Measurements from ENCODE around the gene SLC6A18. TPM values are rescaled to one million over a fixed set of nuclear protein-coding genes. Genes with fewer than 3 reads are reported as not detected.
"Not testable (repeated sequence)": the region's sequence is repeated elsewhere in the genome, so short reads cannot be mapped to it uniquely, and the experiment has no call there.

The SLC6A18 gene
- total RNA-seq, 1 donor from 2014 or later = not detected

DNA sequence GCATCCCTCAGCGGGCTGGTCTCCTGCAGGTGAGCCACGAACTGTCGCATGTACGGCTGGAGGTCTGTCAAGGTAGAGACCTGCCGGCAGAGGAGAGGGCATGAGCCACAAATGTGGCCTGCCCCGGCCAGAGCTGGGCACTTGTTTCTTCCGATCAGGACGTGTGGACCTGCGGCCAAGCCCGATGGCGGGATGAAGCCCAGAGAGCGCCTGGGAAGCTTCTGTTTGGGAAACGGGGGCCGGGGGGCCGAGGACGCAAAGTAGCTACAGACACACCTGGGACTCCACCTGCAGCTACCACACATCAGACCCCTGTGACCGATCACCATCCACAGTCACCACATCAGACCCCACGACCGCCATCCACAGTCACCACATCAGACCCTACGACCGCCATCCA is 47.0 kb downstream of the SLC6A18 start:
- no peaks in the 10 kb centered on the region for H3K9me3 ChIP-seq
- no peak for DNase-seq (ENCODE audit: low spot score in 2 of 2)
- no peaks in the 10 kb centered on the region for H3K4me1 ChIP-seq
- no peaks in the 10 kb centered on the region for H3K36me3 ChIP-seq
- H3K4me3 ChIP-seq = no peak overlapping the region
- H3K27me3 ChIP-seq = no peaks in the 10 kb centered on the region
- no peak for TF ChIP-seq CTCF (IDR thresholded peaks at IDR 0.05)
- intact Hi-C loops (cut with DNase I) = no loop called here
- no peak overlapping the region for H3K27ac ChIP-seq

DNA sequence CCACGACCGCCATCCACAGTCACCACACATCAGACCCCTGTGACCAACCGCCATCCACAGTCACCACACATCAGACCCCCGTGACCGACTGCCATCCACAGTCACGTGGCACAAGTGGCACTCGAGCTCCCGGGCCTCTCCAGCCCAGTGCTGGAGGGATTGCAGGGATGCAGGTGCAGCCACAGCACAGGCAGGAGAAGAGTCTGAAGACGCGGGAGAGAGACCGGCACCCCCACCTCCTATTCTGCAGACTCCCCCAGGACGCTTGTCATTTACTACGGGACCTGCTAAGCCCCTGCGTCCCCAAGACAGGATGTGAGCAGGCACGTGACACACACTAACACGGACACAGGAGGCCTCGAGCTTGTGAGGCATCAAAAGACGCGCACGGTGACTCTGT is 48.6 kb downstream of the SLC6A18 start:
- Histone ChIP-seq H3K27me3 (no peaks in the 10 kb centered on the region), H3K36me3 (no peaks in the 10 kb centered on the region), H3K4me3 (no peak overlapping the region), H3K27ac (no peak overlapping the region), H3K4me1 (no peaks in the 10 kb centered on the region), H3K9me3 (peaks cover 0 to 3% of the 10 kb centered on the region in 2 donors)
- intact Hi-C loops (cut with DNase I) = no loop called here
- no peak for DNase-seq (ENCODE audit: low spot score in 2 of 2)
- TF ChIP-seq CTCF (IDR thresholded peaks at IDR 0.05) = no peak

DNA sequence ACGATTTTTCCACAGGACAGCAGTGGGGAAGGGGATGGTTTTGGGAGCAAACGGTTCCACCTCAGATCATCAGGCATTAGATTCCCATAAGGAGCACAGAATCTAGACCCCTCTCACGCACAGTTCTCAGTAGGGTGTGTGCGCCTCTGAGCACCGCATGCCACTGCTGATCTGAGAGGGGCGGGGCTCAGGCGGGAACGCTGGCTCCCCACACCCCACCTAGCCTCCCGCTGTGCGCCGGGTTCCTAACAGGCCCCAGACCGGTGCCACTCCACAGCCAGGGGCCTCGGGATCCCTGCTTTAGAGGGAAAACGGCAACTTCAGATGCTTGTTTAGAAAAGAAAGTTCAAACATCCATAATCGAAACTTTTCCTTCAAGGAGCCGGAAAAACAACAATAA is 49.3 kb downstream of the SLC6A18 start:
- intact Hi-C loops (cut with DNase I) = no loop called here
- no peak for TF ChIP-seq CTCF (IDR thresholded peaks at IDR 0.05)
- H3K4me1 ChIP-seq = no peaks in the 10 kb centered on the region
- H3K27me3 ChIP-seq = no peaks in the 10 kb centered on the region
- H3K4me3 ChIP-seq = no peak overlapping the region
- no peaks in the 10 kb centered on the region for H3K36me3 ChIP-seq
- no peak for DNase-seq (ENCODE audit: low spot score in 2 of 2)
- no peak overlapping the region for H3K27ac ChIP-seq
- peaks cover 0 to 6% of the 10 kb centered on the region in 2 donors for H3K9me3 ChIP-seq

- H3K27ac ChIP-seq; DNase-seq (ENCODE audit: low spot score in 2 of 2); H3K4me3 ChIP-seq; H3K4me1 ChIP-seq; H3K9me3 ChIP-seq; intact Hi-C loops (cut with DNase I); H3K36me3 ChIP-seq; H3K27me3 ChIP-seq: not testable (repeated sequence)
Observed at GRCh38 chr5:1275397-1276391, 50.5 kb downstream of the SLC6A18 start.

- H3K9me3 ChIP-seq = peaks cover 0 to 6% of the 10 kb centered on the region in 2 donors
- no peak overlapping the region for H3K4me3 ChIP-seq
- no peaks in the 10 kb centered on the region for H3K27me3 ChIP-seq
- no peak for TF ChIP-seq CTCF (IDR thresholded peaks at IDR 0.05)
- DNase-seq (ENCODE audit: low spot score in 2 of 2) = no peak
- no peaks in the 10 kb centered on the region for H3K4me1 ChIP-seq
- no peaks in the 10 kb centered on the region for H3K36me3 ChIP-seq
- intact Hi-C loops (cut with DNase I) = no loop called here
- no peak overlapping the region for H3K27ac ChIP-seq
Observed at GRCh38 chr5:1276930-1277329, 51.7 kb downstream of the SLC6A18 start.

DNA sequence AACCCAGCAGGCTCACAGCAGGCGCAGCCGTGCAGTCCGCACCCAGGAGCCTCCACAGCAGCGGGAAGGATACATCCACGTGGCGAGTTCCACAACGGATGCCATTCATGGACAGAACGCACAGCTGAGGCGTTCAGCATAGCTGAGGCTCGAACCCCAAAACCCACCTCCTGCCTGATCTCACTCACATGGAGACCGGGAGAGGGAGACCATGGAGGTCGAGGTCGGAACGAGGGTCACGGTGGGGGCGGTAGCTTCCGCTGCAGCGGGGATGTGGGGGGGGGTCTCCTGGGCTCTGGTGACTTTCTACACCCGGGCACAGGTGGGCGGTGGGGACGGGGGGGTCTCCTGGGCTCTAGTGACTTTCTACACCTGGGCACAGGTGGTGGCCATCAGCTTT is 52.1 kb downstream of the SLC6A18 start:
- DNase-seq (ENCODE audit: low spot score in 2 of 2) = no peak
- H3K27me3 ChIP-seq = no peaks in the 10 kb centered on the region
- no peaks in the 10 kb centered on the region for H3K4me1 ChIP-seq
- no peak for TF ChIP-seq CTCF (IDR thresholded peaks at IDR 0.05)
- H3K27ac ChIP-seq = no peak overlapping the region
- peaks cover 0 to 6% of the 10 kb centered on the region in 2 donors for H3K9me3 ChIP-seq
- intact Hi-C loops (cut with DNase I) = no loop called here
- H3K4me3 ChIP-seq = no peak overlapping the region
- no peaks in the 10 kb centered on the region for H3K36me3 ChIP-seq
